H1 (cell line): ENCODE results near the gene CCNH. TPM values are rescaled to one million over a fixed set of nuclear protein-coding genes. Genes with fewer than 3 reads are reported as not detected.

Experiments used
- CTCF ChIA-PET: fragments of 300-600 bp; sonication (Branson Sonifier 250); formaldehyde crosslinking; loops from one replicate; lab custom pipeline; 2021; ENCODE audit not compliant: partially characterized antibody; lab: Charles Lee
- POLR2A ChIA-PET: fragments of 300-600 bp; sonication (Branson Sonifier 250); formaldehyde crosslinking; loops from one replicate; lab custom pipeline; 2021; ENCODE audit warnings: inconsistent platforms; ENCODE audit not compliant: partially characterized antibody; lab: Charles Lee
- DNase-seq, 2 experiments: peaks; one replicate each; pipeline versions ENCODE4 v3.0.0 to v3.0.0-alpha.2; 2010 to 2022; ENCODE audit warnings: low spot score in 2 of 2, low read depth in 1 of 2, mixed read lengths in 1 of 2
- FAIRE-seq: peaks from 2 replicates; lab custom pipeline; 2011; peaks lifted over from hg19 to GRCh38; lab: Jason Lieb, UNC
- H2AFZ ChIP-seq: 2 replicates; pipeline ENCODE4 v1.8.1; 2012; ENCODE audit warnings: low read length, inconsistent platforms
- H2AK5ac ChIP-seq: 2 replicates; pipeline ENCODE4 v1.6.1; 2013; ENCODE audit warnings: low read depth, low read length
- H2BK120ac ChIP-seq: replicated peaks from 2 replicates; pipeline ENCODE3; 2013; ENCODE audit warnings: low read depth, low read length, inconsistent platforms
- H2BK12ac ChIP-seq: 2 replicates; pipeline ENCODE4 v1.6.1; 2013; ENCODE audit warnings: low read depth, low read length
- H2BK15ac ChIP-seq: 2 replicates; pipeline ENCODE4 v1.6.1; 2013; ENCODE audit warnings: low read length
- H2BK20ac ChIP-seq: 2 replicates; pipeline ENCODE4 v1.6.1; 2013; ENCODE audit warnings: low read length
- H2BK5ac ChIP-seq: 2 replicates; pipeline ENCODE4 v1.6.1; 2013; ENCODE audit warnings: low read depth, low read length
- H3K14ac ChIP-seq: 2 replicates; pipeline ENCODE4 v1.6.1; 2013; ENCODE audit warnings: inconsistent platforms; ENCODE audit not compliant: insufficient read length
- H3K18ac ChIP-seq: 2 replicates; pipeline ENCODE4 v1.6.1; 2013; ENCODE audit warnings: low read length; ENCODE audit errors: extremely low read depth
- H3K23ac ChIP-seq: 2 replicates; pipeline ENCODE4 v1.6.1; 2013; ENCODE audit warnings: inconsistent platforms; ENCODE audit not compliant: insufficient read length
- H3K23me2 ChIP-seq: 2 replicates; pipeline ENCODE4 v1.6.1; 2013; ENCODE audit warnings: low read depth, low read length
- H3K27ac ChIP-seq: 2 replicates; pipeline ENCODE4 v1.6.1; 2011; ENCODE audit warnings: low read depth, low read length, inconsistent platforms
- H3K27me3 ChIP-seq, 4 experiments: replicated peaks in 1 of 4; 1 replicate in 1 of 4; 2 replicates in 3 of 4; pipeline versions ENCODE4 v1.6.1 to v1.8.1; 2011 to 2013; ENCODE audit warnings: low read length in 3 of 4, mild to moderate bottlenecking in 3 of 4, inconsistent platforms in 2 of 4, mixed read lengths in 2 of 4, moderate library complexity in 1 of 4; ENCODE audit not compliant: control insufficient read depth in 3 of 4, insufficient read depth in 3 of 4; ENCODE audit errors: extremely low read depth in 1 of 4
- H3K36me3 ChIP-seq, 4 experiments: 2 replicates each; pipeline versions ENCODE4 v1.6.1 to v1.8.1; 2011 to 2013; ENCODE audit warnings: mild to moderate bottlenecking in 4 of 4, low read length in 3 of 4, moderate library complexity in 2 of 4, control low read depth in 1 of 4, inconsistent platforms in 1 of 4; ENCODE audit not compliant: insufficient read depth in 4 of 4, control insufficient read depth in 2 of 4
- H3K4ac ChIP-seq: replicated peaks from 2 replicates; pipeline ENCODE3; 2013; ENCODE audit warnings: low read length, low read depth, mixed read lengths, inconsistent platforms; ENCODE audit not compliant: insufficient read length
- H3K4me1 ChIP-seq, 4 experiments: replicated peaks in 1 of 4; 1 replicate in 1 of 4; 2 replicates in 3 of 4; pipeline versions ENCODE4 v1.6.1 to v1.8.1; 2011 to 2013; ENCODE audit warnings: low read length in 3 of 4, inconsistent platforms in 2 of 4, mixed read lengths in 1 of 4; ENCODE audit not compliant: insufficient read depth in 4 of 4, control insufficient read depth in 3 of 4
- H3K4me2 ChIP-seq, 2 experiments: 2 replicates each; pipeline versions ENCODE4 v1.6.1 to v1.8.1; 2011 to 2013; ENCODE audit warnings: low read depth in 2 of 2, low read length in 2 of 2, control low read depth in 1 of 2, inconsistent platforms in 1 of 2, mild to moderate bottlenecking in 1 of 2; ENCODE audit not compliant: insufficient read depth in 1 of 2
- H3K4me3 ChIP-seq, 4 experiments: fragments of 200-600, 300-600 bp in 1 of 4; sonication (generic), shearing (Covaris generic), sonication (Bioruptor Twin) in 1 of 4; 2 replicates each; pipeline versions ENCODE4 v1.5.1 to v1.8.1; 2011 to 2016; ENCODE audit warnings: low read length in 4 of 4, low read depth in 3 of 4, control low read depth in 2 of 4, inconsistent platforms in 2 of 4, mild to moderate bottlenecking in 2 of 4, mixed read lengths in 1 of 4, moderate library complexity in 1 of 4; ENCODE audit not compliant: insufficient read depth in 2 of 4; ENCODE audit errors: extremely low read depth in 1 of 4
- H3K56ac ChIP-seq: replicated peaks from 2 replicates; pipeline ENCODE3; 2013; ENCODE audit warnings: low read depth, mild to moderate bottlenecking, mixed read lengths, low read length, inconsistent platforms; ENCODE audit not compliant: insufficient read length
- H3K79me1 ChIP-seq: 2 replicates; pipeline ENCODE4 v1.6.1; 2013; ENCODE audit warnings: low read depth, low read length, control low read depth
- H3K79me2 ChIP-seq, 2 experiments: 2 replicates each; pipeline versions ENCODE4 v1.6.1 to v1.8.1; 2012 to 2013; ENCODE audit warnings: low read length in 2 of 2, mild to moderate bottlenecking in 2 of 2, inconsistent platforms in 1 of 2; ENCODE audit not compliant: insufficient read depth in 2 of 2, control insufficient read depth in 1 of 2
- H3K9ac ChIP-seq, 4 experiments: replicated peaks in 1 of 4; 1 replicate in 1 of 4; 2 replicates in 3 of 4; pipeline versions ENCODE4 v1.6.1 to v1.8.1; 2011 to 2013; ENCODE audit warnings: low read depth in 3 of 4, low read length in 3 of 4, control low read depth in 2 of 4, mild to moderate bottlenecking in 2 of 4, moderate library complexity in 2 of 4, inconsistent platforms in 1 of 4; ENCODE audit errors: extremely low read depth in 1 of 4
- H3K9me3 ChIP-seq, 2 experiments: 2 replicates each; pipeline versions ENCODE4 v1.6.1 to v1.8.1; 2012 to 2013; ENCODE audit warnings: mild to moderate bottlenecking in 2 of 2, moderate library complexity in 2 of 2, control low read depth in 1 of 2, inconsistent platforms in 1 of 2, low read depth in 1 of 2, low read length in 1 of 2, mixed read lengths in 1 of 2; ENCODE audit not compliant: insufficient read depth in 2 of 2
- H4K20me1 ChIP-seq, 2 experiments: replicated peaks in 1 of 2; 2 replicates each; pipeline versions ENCODE3 to v1.8.1; 2011 to 2013; ENCODE audit warnings: inconsistent platforms in 2 of 2, low read length in 2 of 2, mild to moderate bottlenecking in 1 of 2; ENCODE audit not compliant: insufficient read depth in 2 of 2, control insufficient read depth in 1 of 2
- H4K5ac ChIP-seq: 2 replicates; pipeline ENCODE4 v1.6.1; 2013; ENCODE audit warnings: low read length, low read depth, mixed read lengths, inconsistent platforms; ENCODE audit not compliant: insufficient read length
- H4K8ac ChIP-seq: 2 replicates; pipeline ENCODE4 v1.8.0; 2013; ENCODE audit warnings: mild to moderate bottlenecking, moderate library complexity, low read length, inconsistent platforms; ENCODE audit not compliant: insufficient read depth; ENCODE audit errors: extremely low read depth
- H4K91ac ChIP-seq: replicated peaks from 2 replicates; pipeline ENCODE3; 2013; ENCODE audit warnings: low read length, mixed read lengths, inconsistent platforms; ENCODE audit not compliant: insufficient read length
- RBBP5 ChIP-seq: IDR thresholded peaks from 2 replicates; pipeline ENCODE4 v1.7.1; 2012; ENCODE audit warnings: low read depth, mild to moderate bottlenecking, inconsistent platforms, low read length, moderate library complexity, borderline replicate concordance
- WGBS, 2 experiments: shearing (Covaris generic) in 1 of 2; methylation state at CpG; one replicate each; pipeline versions ENCODE4 v1.1.6 to v1.1.7; 2013 to 2015; ENCODE audit warnings: low lambda C conversion rate in 2 of 2, mixed read lengths in 2 of 2, inconsistent platforms in 1 of 2, low coverage in 1 of 2, missing lambda C conversion rate in 1 of 2; ENCODE audit not compliant: insufficient replicate concordance in 2 of 2, insufficient coverage in 1 of 2, insufficient read length in 1 of 2; ENCODE audit errors: extremely low coverage in 1 of 2, missing lambda C conversion rate in 1 of 2; 5-methylcytosine and 5-hydroxymethylcytosine counted together
- polyA plus RNA-seq, 7 experiments: library from polyadenylated mRNA; depleted of rRNA in 3 of 7; stranded (reverse) in 5 of 7; unstranded in 2 of 7; fragments of >200 nt in 5 of 7; fragments of 200-250 nt in 2 of 7; gene quantifications; 1 replicate in 5 of 7; 2 replicates in 1 of 7; 4 replicates in 1 of 7; pipeline versions ENCODE4 v1.2.1 to v1.2.3, GENCODE V29; 2011 to 2013; ENCODE audit warnings: missing spikeins in 2 of 7, mixed read lengths in 2 of 7
- total RNA-seq: library from RNA; stranded (reverse); fragmentation: NEBNext Ultra II Directional; extraction: Animal tissue kit (Norgen Biotek cat#: 25700); gene quantifications from 2 replicates; pipeline ENCODE4 v1.2.1, GENCODE V29; 2021

Gene CCNH
- total and polyA plus RNA-seq, 2 of the 8 experiments (the other 6 are each of a cell fraction or from before 2014, with no cell fraction given) = 38.2 to 41.8 TPM

- WGBS, 2 experiments = 94% methylated on average over 11 of the region's 11 CpGs; no CpG with 5 or more reads in 1 of the 2 experiments
- POLR2A ChIA-PET = interaction anchor here (0.6 kb wide), 1 partner anchor 17 kb away, joined by 4 read pairs; no protein-coding TSS in a partner anchor
- no peak overlapping the region for H3K27ac ChIP-seq
Measured at GRCh38 chr5:87360132-87360531, 52.6 kb downstream of the CCNH start.

More at GRCh38 chr5:87360132-87360531, 52.6 kb downstream of the CCNH start:
- H3K23me2 ChIP-seq = no peaks in the 10 kb centered on the region
- H3K14ac ChIP-seq = no peak overlapping the region
- H3K23ac ChIP-seq = no peak overlapping the region
- no peak overlapping the region for H4K8ac ChIP-seq
- no peak overlapping the region for H4K91ac ChIP-seq
- H3K9me3 ChIP-seq = no peaks in the 10 kb centered on the region
- peaks cover 0 to 4% (median 1%) of the 10 kb centered on the region in 4 experiments; a peak in 3 of 8 replicates for H3K36me3 ChIP-seq
- no peak overlapping the region for H2AFZ ChIP-seq
- CTCF ChIA-PET = interaction anchor here (1.1 kb wide), 1 partner anchor 40 kb away, joined by 3 read pairs; no protein-coding TSS in a partner anchor
- no peak overlapping the region for H3K4me3 ChIP-seq
- H2BK5ac ChIP-seq = no peak overlapping the region
- H2AK5ac ChIP-seq = no peak overlapping the region
- no peak overlapping the region for H2BK12ac ChIP-seq
- no peaks in the 10 kb centered on the region for H3K4me1 ChIP-seq
- no peaks in the 10 kb centered on the region for H3K79me1 ChIP-seq
- no peaks in the 10 kb centered on the region for H3K27me3 ChIP-seq
- no peak overlapping the region for H2BK20ac ChIP-seq
- H4K5ac ChIP-seq = no peak overlapping the region
- no peaks in the 10 kb centered on the region for H3K79me2 ChIP-seq
- TF ChIP-seq RBBP5 = no peak
- H2BK120ac ChIP-seq = no peak overlapping the region
- no peak overlapping the region for H2BK15ac ChIP-seq
- H3K18ac ChIP-seq = no peak overlapping the region
- no peaks in the 10 kb centered on the region for H4K20me1 ChIP-seq
- H3K4me2 ChIP-seq = no peak overlapping the region
- DNase-seq (no peak), FAIRE-seq (no peak)
- no peak overlapping the region for H3K9ac ChIP-seq
- no peak overlapping the region for H3K56ac ChIP-seq
- no peak overlapping the region for H3K4ac ChIP-seq
